ENCODE results near the gene MRPL54. TPM values are rescaled to one million over a fixed set of nuclear protein-coding genes. Genes with fewer than 3 reads are reported as not detected.

Gene MRPL54
- total and polyA plus RNA-seq, 2 experiments from 2014 or later, result 29.7 to 89.9 TPM

GRCh38 chr19:3725640-3726310, 36.7 kb upstream of the MRPL54 start:
- Mint-ChIP-seq H3K9me3 (no peaks in the 10 kb centered on the region), H3K27me3 (ENCODE audit: insufficient read depth, low read depth, poor library complexity) (peaks cover 17% of the 10 kb centered on the region), H3K27ac (no peak overlapping the region), H3K36me3 (ENCODE audit: low read depth) (no peaks in the 10 kb centered on the region), H3K4me1 (peaks cover 7% of the 10 kb centered on the region), H3K4me3 (no peak overlapping the region)
- Histone ChIP-seq H2AFZ (no peak overlapping the region), H3K36me3 (ENCODE audit: insufficient read depth) (no peaks in the 10 kb centered on the region), H3K27me3 (ENCODE audit: insufficient read depth) (no peaks in the 10 kb centered on the region), H3F3A (replicated peaks; ENCODE audit: low read depth) (no peaks in the 10 kb centered on the region), H3K9me2 (ENCODE audit: insufficient read depth) (no peaks in the 10 kb centered on the region), H4K20me1 (replicated peaks; ENCODE audit: insufficient read depth) (no peaks in the 10 kb centered on the region), H3K4me2 (peak overlapping the region; percentile 61), H3K4me1 (ENCODE audit: insufficient read depth) (peaks cover 15% of the 10 kb centered on the region; the same call in 1 of the 2 replicates), H3K79me2 (replicated peaks; ENCODE audit: insufficient read depth) (no peaks in the 10 kb centered on the region), H3K27ac (ENCODE audit: low read depth) (no peak overlapping the region), H3K4me3 (no peak overlapping the region)
- peak; percentile 52 for ATAC-seq
- TF ChIP-seq EZH2 (IDR thresholded peaks at IDR 0.05; ENCODE audit: low read depth, unreplicated experiment), result no peak
- DNase-seq (ENCODE audit: low spot score), result peak; percentile 86

- Histone ChIP-seq H3F3A (replicated peaks; ENCODE audit: low read depth) (no peaks in the 10 kb centered on the region), H4K20me1 (replicated peaks; ENCODE audit: insufficient read depth) (no peaks in the 10 kb centered on the region), H3K27ac (ENCODE audit: low read depth) (no peak overlapping the region), H3K4me3 (no peak overlapping the region), H3K4me1 (ENCODE audit: insufficient read depth) (peaks cover 5% of the 10 kb centered on the region; the same call in 1 of the 2 replicates), H3K36me3 (ENCODE audit: insufficient read depth) (peaks cover 4% of the 10 kb centered on the region; the same call in 1 of the 2 replicates), H3K27me3 (ENCODE audit: insufficient read depth) (no peaks in the 10 kb centered on the region), H3K4me2 (no peak overlapping the region), H3K9me2 (ENCODE audit: insufficient read depth) (no peaks in the 10 kb centered on the region), H3K79me2 (replicated peaks; ENCODE audit: insufficient read depth) (no peaks in the 10 kb centered on the region), H2AFZ (no peak overlapping the region)
- Mint-ChIP-seq H3K9me3 (no peaks in the 10 kb centered on the region), H3K4me1 (peaks cover 3% of the 10 kb centered on the region; the same call in 1 of the 3 replicates), H3K27ac (no peak overlapping the region; the same call in 1 of the 2 replicates), H3K27me3 (ENCODE audit: insufficient read depth, low read depth, poor library complexity) (peaks cover 18% of the 10 kb centered on the region), H3K4me3 (no peak overlapping the region), H3K36me3 (ENCODE audit: low read depth) (no peaks in the 10 kb centered on the region)
- TF ChIP-seq EZH2phosphoT487 (IDR thresholded peaks at IDR 0.05; ENCODE audit: unreplicated experiment), result no peak
- ATAC-seq (no peak), DNase-seq (ENCODE audit: low spot score) (no peak)
Measured at GRCh38 chr19:3730457-3730958, 32.0 kb upstream of the MRPL54 start.

DNA sequence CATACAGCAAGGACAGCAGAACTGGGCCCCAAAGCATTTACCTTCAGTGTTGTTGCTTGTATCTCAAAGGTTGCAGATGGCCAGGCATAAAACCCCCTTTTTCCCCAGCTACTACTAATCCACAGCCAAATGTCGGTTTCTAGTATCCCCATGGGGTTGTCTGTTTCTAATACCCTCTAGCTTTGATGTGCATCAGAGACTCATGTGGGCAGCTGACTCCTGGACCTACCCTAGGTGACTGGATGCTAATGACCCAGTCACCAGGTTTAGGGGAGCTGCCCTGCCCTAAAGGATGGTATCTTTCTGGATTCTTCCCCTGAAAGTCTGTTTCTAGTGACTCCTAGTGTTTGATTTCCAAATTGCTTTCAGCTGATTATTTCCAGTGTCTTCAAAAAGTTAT, 30.4 kb upstream of the MRPL54 start:
- ATAC-seq (no peak), DNase-seq (ENCODE audit: low spot score) (no peak)
- no peak overlapping the region for H2AFZ ChIP-seq
- no peaks in the 10 kb centered on the region for H4K20me1 ChIP-seq (replicated peaks; ENCODE audit: insufficient read depth)
- H3K9me2 ChIP-seq (ENCODE audit: insufficient read depth), result no peaks in the 10 kb centered on the region
- Mint-ChIP-seq H3K27ac (no peak overlapping the region), H3K27me3 (ENCODE audit: insufficient read depth, low read depth, poor library complexity) (peaks cover 17% of the 10 kb centered on the region), H3K4me3 (no peak overlapping the region), H3K4me1 (peaks cover 3% of the 10 kb centered on the region; the same call in 1 of the 3 replicates), H3K9me3 (no peaks in the 10 kb centered on the region), H3K36me3 (ENCODE audit: low read depth) (0 out of 3 replicates have a peak, but pooled peaks cover 3% of the 10 kb centered on the region)
- H3F3A ChIP-seq (replicated peaks; ENCODE audit: low read depth), result no peaks in the 10 kb centered on the region
- peaks cover 4% of the 10 kb centered on the region; the same call in 1 of the 2 replicates for H3K36me3 ChIP-seq (ENCODE audit: insufficient read depth)
- H3K79me2 ChIP-seq (replicated peaks; ENCODE audit: insufficient read depth), result no peaks in the 10 kb centered on the region
- no peaks in the 10 kb centered on the region for H3K27me3 ChIP-seq (ENCODE audit: insufficient read depth)
- H3K27ac ChIP-seq (ENCODE audit: low read depth), result no peak overlapping the region
- no peaks in the 10 kb centered on the region for H3K4me1 ChIP-seq (ENCODE audit: insufficient read depth)
- no peak overlapping the region for H3K4me3 ChIP-seq
- H3K4me2 ChIP-seq, result no peak overlapping the region
- TF ChIP-seq EZH2phosphoT487 (IDR thresholded peaks at IDR 0.05; ENCODE audit: unreplicated experiment) (no peak), JUNB (IDR thresholded peaks at IDR 0.05; ENCODE audit: unreplicated experiment) (no peak), STAT1 (IDR thresholded peaks at IDR 0.05; ENCODE audit: unreplicated experiment) (no peak), EZH2 (IDR thresholded peaks at IDR 0.05; ENCODE audit: low read depth, unreplicated experiment) (no peak), ZNF114 (CRISPR knock-in tag; IDR thresholded peaks at IDR 0.05) (no peak), ZNF331 (CRISPR knock-in tag; IDR thresholded peaks at IDR 0.05; ENCODE audit: low read depth) (no peak), NANOG (IDR thresholded peaks at IDR 0.05; ENCODE audit: borderline replicate concordance) (no peak), CREB1 (CRISPR knock-in tag; IDR thresholded peaks at IDR 0.05; ENCODE audit: low read depth) (no peak), POLR2AphosphoS5 (IDR thresholded peaks at IDR 0.05; ENCODE audit: low read depth) (no peak), ETS1 (IDR thresholded peaks at IDR 0.05) (no peak)
- TF ChIP-seq, protein P1, sequence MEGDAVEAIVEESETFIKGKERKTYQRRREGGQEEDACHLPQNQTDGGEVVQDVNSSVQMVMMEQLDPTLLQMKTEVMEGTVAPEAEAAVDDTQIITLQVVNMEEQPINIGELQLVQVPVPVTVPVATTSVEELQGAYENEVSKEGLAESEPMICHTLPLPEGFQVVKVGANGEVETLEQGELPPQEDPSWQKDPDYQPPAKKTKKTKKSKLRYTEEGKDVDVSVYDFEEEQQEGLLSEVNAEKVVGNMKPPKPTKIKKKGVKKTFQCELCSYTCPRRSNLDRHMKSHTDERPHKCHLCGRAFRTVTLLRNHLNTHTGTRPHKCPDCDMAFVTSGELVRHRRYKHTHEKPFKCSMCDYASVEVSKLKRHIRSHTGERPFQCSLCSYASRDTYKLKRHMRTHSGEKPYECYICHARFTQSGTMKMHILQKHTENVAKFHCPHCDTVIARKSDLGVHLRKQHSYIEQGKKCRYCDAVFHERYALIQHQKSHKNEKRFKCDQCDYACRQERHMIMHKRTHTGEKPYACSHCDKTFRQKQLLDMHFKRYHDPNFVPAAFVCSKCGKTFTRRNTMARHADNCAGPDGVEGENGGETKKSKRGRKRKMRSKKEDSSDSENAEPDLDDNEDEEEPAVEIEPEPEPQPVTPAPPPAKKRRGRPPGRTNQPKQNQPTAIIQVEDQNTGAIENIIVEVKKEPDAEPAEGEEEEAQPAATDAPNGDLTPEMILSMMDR (conservative IDR thresholded peaks at IDR 0.05; ENCODE audit: low read depth in 2 of 2), result no peak; a peak in 1 of 4 replicates
